Stomach (tissue), 9 donors: ENCODE data around the gene PEAK3. TPM values are rescaled to one million over a fixed set of nuclear protein-coding genes. Genes with fewer than 3 reads are reported as not detected.
A peak's percentile ranks its signal among the peaks of the same experiment; 100 is the strongest.

Source experiments
- DNase-seq, 2 donors: peaks; one replicate each; pipeline versions ENCODE4 v3.0.0 to v3.0.0-alpha.2; 2013 to 2019
- H3K27ac ChIP-seq, 5 donors: fragments of 200-600 bp in 4 of 5; sonication (generic) in 4 of 5; one replicate each; pipeline ENCODE4 v1.5.1; 2013 to 2019; ENCODE audit warnings: mild to moderate bottlenecking in 1 of 5, moderate library complexity in 1 of 5
- H3K27me3 ChIP-seq, 3 donors: fragments of 200-600 bp; sonication (generic); one replicate each; pipeline ENCODE4 v1.5.1; 2017 to 2019; ENCODE audit warnings: mixed run types in 1 of 3
- H3K36me3 ChIP-seq, 4 donors: fragments of 200-600 bp; sonication (generic); 1 replicate in 3 of 4; 2 replicates in 1 of 4; pipeline ENCODE4 v1.5.1; 2016 to 2019
- H3K4me1 ChIP-seq, 4 donors: fragments of 200-600 bp; sonication (generic); one replicate each; pipeline ENCODE4 v1.5.1; 2016 to 2019
- H3K4me3 ChIP-seq, 4 donors: fragments of 200-600 bp; sonication (generic) in 3 of 4; one replicate each; pipeline ENCODE4 v1.5.1; 2016 to 2019; ENCODE audit warnings: mild to moderate bottlenecking in 1 of 4
- H3K9me3 ChIP-seq, 4 donors: fragments of 200-600 bp; sonication (generic); one replicate each; pipeline ENCODE4 v1.5.1; 2016 to 2019
- CTCF ChIP-seq, 7 experiments: fragments of 450-650 bp in 4 of 7; fragments of 200-600 bp in 3 of 7; sonication (generic) in 3 of 7; IDR thresholded peaks; one replicate each; pipeline ENCODE4 v1.5.1; 2016 to 2019; ENCODE audit warnings: antibody characterized with exemption in 7 of 7, control low read depth in 2 of 7, mild to moderate bottlenecking in 1 of 7
- EP300 ChIP-seq: sonication (generic); formaldehyde crosslinking; IDR thresholded peaks from one replicate; pipeline ENCODE4 v1.6.1; 2017; ENCODE audit warnings: antibody characterized with exemption
- POLR2A ChIP-seq, 4 donors: fragments of 450-650 bp; IDR thresholded peaks; one replicate each; pipeline ENCODE4 v1.6.1; 2016; ENCODE audit warnings: antibody characterized with exemption in 4 of 4, control low read depth in 2 of 4, mild to moderate bottlenecking in 1 of 4, moderate library complexity in 1 of 4
- POLR2AphosphoS5 ChIP-seq, 3 donors: sonication (generic); formaldehyde crosslinking; IDR thresholded peaks; one replicate each; pipeline ENCODE4 v1.6.1; 2016; ENCODE audit warnings: antibody characterized with exemption in 3 of 3
- WGBS, 5 donors: extraction: QIAGEN DNeasy Blood & Tissue Kit in 3 of 5; methylation state at CpG; one replicate each; pipeline versions ENCODE4 v1.1.5 to v1.1.7; 2013 to 2018; 5-methylcytosine and 5-hydroxymethylcytosine counted together
- intact Hi-C: fragments of 100-400 bp; cut with DNase I; formaldehyde crosslinking; loops from one replicate; pipeline ENCODE4 v1.15.1; 2023; ENCODE audit warnings: low total_unique reads
- polyA plus RNA-seq, 3 donors: library from polyadenylated mRNA; stranded (reverse); fragments of 200-250 nt; gene quantifications; one replicate each; pipeline ENCODE4 v1.2.3, GENCODE V29; 2013
- total RNA-seq, 5 donors: library from RNA; depleted of rRNA; stranded (reverse); fragments of >200 nt; gene quantifications; one replicate each; pipeline versions ENCODE4 v1.1.0 to v1.2.3, GENCODE V29; 2014 to 2016
- donor health status: healthy with polysubstance abuse.
- donor health status: Bipolar disorder and iron deficiency.
- donor health status: healthy.

The PEAK3 gene
- total and polyA plus RNA-seq, 8 donors: 0.15 to 1.4 (median 0.59) TPM; not detected in 4

GRCh38 chr19:2255112-2255845, 26.7 kb downstream of the PEAK3 start:
- TF ChIP-seq CTCF (IDR thresholded peaks at IDR 0.05) (no peak), POLR2AphosphoS5 (IDR thresholded peaks at IDR 0.05) (no peak), POLR2A (IDR thresholded peaks at IDR 0.05) (no peak), EP300 (no peak)
- H3K4me3 ChIP-seq: no peak overlapping the region
- H3K4me1 ChIP-seq: peaks cover 36 to 40% (median 38%) of the 10 kb centered on the region in 4 donors
- H3K27ac ChIP-seq: no peak overlapping the region
- H3K36me3 ChIP-seq: no peaks in the 10 kb centered on the region
- intact Hi-C loops: no loop called here
- WGBS, 5 donors: 86 to 94% (median 90%) methylated on average over 11 to 16 of the region's 16 CpGs
- H3K9me3 ChIP-seq: no peaks in the 10 kb centered on the region
- peaks cover 30 to 43% (median 40%) of the 10 kb centered on the region in 3 donors for H3K27me3 ChIP-seq
- DNase-seq: no peak

GRCh38 chr19:2254064-2254872, 27.7 kb downstream of the PEAK3 start:
- intact Hi-C loops: no loop called here
- Histone ChIP-seq H3K4me3 (peak overlapping the region in 1 of 4 donors; percentile 40), H3K9me3 (no peaks in the 10 kb centered on the region), H3K27ac (no peak overlapping the region), H3K27me3 (peaks cover 30 to 53% (median 50%) of the 10 kb centered on the region in 3 donors), H3K36me3 (peaks cover 0 to 3% (median under 1%) of the 10 kb centered on the region in 4 donors), H3K4me1 (peaks cover 37 to 49% (median 47%) of the 10 kb centered on the region in 4 donors)
- peak in 1 of 2 donors; percentile 76 for DNase-seq
- TF ChIP-seq POLR2A (IDR thresholded peaks at IDR 0.05) (no peak), CTCF (IDR thresholded peaks at IDR 0.05) (no peak), EP300 (no peak), POLR2AphosphoS5 (IDR thresholded peaks at IDR 0.05) (no peak)
- WGBS, 5 donors: 57 to 66% (median 60%) methylated on average over 16 to 20 of the region's 20 CpGs

GRCh38 chr19:2253106-2254063, 28.6 kb downstream of the PEAK3 start:
- H3K4me1 ChIP-seq: peaks cover 37 to 51% (median 47%) of the 10 kb centered on the region in 4 donors
- TF ChIP-seq POLR2A (IDR thresholded peaks at IDR 0.05): no peak
- no peak for TF ChIP-seq CTCF (IDR thresholded peaks at IDR 0.05)
- no peak for TF ChIP-seq POLR2AphosphoS5 (IDR thresholded peaks at IDR 0.05)
- no peak for TF ChIP-seq EP300
- H3K9me3 ChIP-seq: no peaks in the 10 kb centered on the region
- WGBS, 5 donors: 3 to 8% (median 7%) methylated on average over 38 to 77 of the region's 77 CpGs
- intact Hi-C loops: no loop called here
- peak overlapping the region; percentile 1 to 40 (median 17) for H3K4me3 ChIP-seq
- peaks cover 30 to 61% (median 53%) of the 10 kb centered on the region in 3 donors for H3K27me3 ChIP-seq
- peaks cover 3 to 12% (median 8%) of the 10 kb centered on the region in 4 donors for H3K36me3 ChIP-seq
- no peak overlapping the region for H3K27ac ChIP-seq
- DNase-seq: no peak

- DNase-seq: no peak
- peak overlapping the region; percentile 1 to 40 (median 17) for H3K4me3 ChIP-seq
- H3K4me1 ChIP-seq: peaks cover 37 to 51% (median 47%) of the 10 kb centered on the region in 4 donors
- peaks cover 8 to 18% (median 14%) of the 10 kb centered on the region in 4 donors for H3K36me3 ChIP-seq
- intact Hi-C loops: no loop called here
- no peak overlapping the region for H3K27ac ChIP-seq
- peaks cover 30 to 67% (median 53%) of the 10 kb centered on the region in 3 donors for H3K27me3 ChIP-seq
- 7 to 10% (median 8%) methylated on average over 11 to 18 of the region's 18 CpGs for WGBS, 5 donors
- TF ChIP-seq CTCF (IDR thresholded peaks at IDR 0.05): no peak
- TF ChIP-seq POLR2AphosphoS5 (IDR thresholded peaks at IDR 0.05): no peak
- no peak for TF ChIP-seq EP300
- TF ChIP-seq POLR2A (IDR thresholded peaks at IDR 0.05): no peak
- H3K9me3 ChIP-seq: no peaks in the 10 kb centered on the region
Measured at GRCh38 chr19:2252797-2253105, 29.2 kb downstream of the PEAK3 start.
